AG04450 (cell line): ENCODE results near the gene MYL11. TPM values are rescaled to one million over a fixed set of nuclear protein-coding genes. Genes with fewer than 3 reads are reported as not detected.

Experiments
- CTCF ChIA-PET: fragments of 300-600, 350-600 bp; formaldehyde crosslinking; extraction: SDS; loops from one replicate; lab custom pipeline; 2022; ENCODE audit warnings: antibody characterized with exemption, inconsistent platforms; lab: Charles Lee
- POLR2A ChIA-PET: fragments of 350-600 bp; formaldehyde crosslinking; extraction: SDS; loops from one replicate; lab custom pipeline; 2021; ENCODE audit warnings: antibody characterized with exemption, inconsistent platforms; lab: Yijun Ruan, JAX
- DNase-seq: peaks from one replicate; pipeline ENCODE4 v3.0.0-alpha.2; 2011; ENCODE audit warnings: low read depth, low spot score
- H3K27ac ChIP-seq: one replicate; pipeline ENCODE4 v1.5.1; 2012; ENCODE audit warnings: low read depth, low read length, control low read depth
- H3K27me3 ChIP-seq: one replicate; pipeline ENCODE4 v1.6.0; 2012; ENCODE audit warnings: low read length; ENCODE audit not compliant: control insufficient read depth, insufficient read depth
- H3K4me3 ChIP-seq: 2 replicates; pipeline ENCODE4 v1.5.1; 2011; ENCODE audit warnings: mild to moderate bottlenecking, low read depth, low read length, control low read depth
- H3K9me3 ChIP-seq: 2 replicates; pipeline ENCODE4 v1.5.1; 2012; ENCODE audit warnings: low read length; ENCODE audit not compliant: control insufficient read depth, insufficient read depth
- polyA plus RNA-seq: library from polyadenylated mRNA; depleted of rRNA; stranded (reverse); fragments of >200 nt; gene quantifications from 2 replicates; pipeline ENCODE4 v1.2.3, GENCODE V29; 2011
- TF ChIP-seq, protein P1 (sequence below): IDR thresholded peaks from 2 replicates; pipeline ENCODE4 v1.5.1; 2011; ENCODE audit warnings: low read depth, low read length, control low read depth, inconsistent platforms

MYL11 gene
- polyA plus RNA-seq, 1 experiment, result not detected

DNA sequence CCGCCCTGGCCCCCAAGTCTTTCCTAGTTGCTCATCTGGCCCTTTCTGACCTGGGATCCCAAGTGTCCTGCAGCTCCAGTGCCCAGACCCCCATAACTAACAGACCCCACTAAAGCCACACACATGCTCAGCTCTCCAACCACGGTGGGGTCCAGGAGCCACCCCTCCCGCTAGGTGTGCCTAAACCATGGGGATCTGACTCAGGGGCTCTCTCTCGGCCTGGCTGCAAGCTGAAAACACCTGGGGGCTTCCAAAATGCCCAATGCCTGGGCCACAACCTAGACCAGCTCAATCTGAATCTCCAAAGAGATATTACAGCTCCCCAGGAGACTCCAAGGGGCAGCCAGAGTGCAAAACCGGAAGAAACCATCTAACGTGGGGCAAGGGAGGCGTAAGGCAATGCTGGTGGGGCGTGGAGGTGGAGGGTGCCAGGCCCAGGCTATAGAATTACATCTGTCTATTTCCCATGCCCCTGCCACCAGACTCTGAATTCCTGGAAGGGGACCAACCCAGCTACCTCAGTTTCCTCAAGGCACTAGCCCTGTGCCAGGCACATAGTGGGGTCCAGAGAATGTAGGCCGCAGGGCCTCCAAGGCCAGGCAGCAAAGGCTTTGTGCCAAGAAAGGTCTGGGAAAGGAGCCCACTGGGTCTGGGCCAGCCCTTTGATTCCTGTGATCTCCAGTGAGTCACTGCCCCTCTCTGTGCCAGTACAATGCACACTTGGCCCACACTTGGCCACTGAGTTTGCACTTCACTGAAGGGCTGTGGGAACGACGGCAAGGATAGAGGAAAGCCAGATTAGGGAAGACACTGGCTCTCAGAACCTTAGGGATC lies 22.8 kb upstream of the MYL11 start:
- no peaks in the 10 kb centered on the region for H3K27me3 ChIP-seq
- peak overlapping the region; percentile 73 for H3K27ac ChIP-seq
- no peak overlapping the region for H3K4me3 ChIP-seq
- no peaks in the 10 kb centered on the region; the same call in 1 of the 2 replicates for H3K9me3 ChIP-seq
- peak; percentile 75 for DNase-seq
- CTCF ChIA-PET, result no interaction called here
- POLR2A ChIA-PET, result no interaction called here
- TF ChIP-seq, protein P1, sequence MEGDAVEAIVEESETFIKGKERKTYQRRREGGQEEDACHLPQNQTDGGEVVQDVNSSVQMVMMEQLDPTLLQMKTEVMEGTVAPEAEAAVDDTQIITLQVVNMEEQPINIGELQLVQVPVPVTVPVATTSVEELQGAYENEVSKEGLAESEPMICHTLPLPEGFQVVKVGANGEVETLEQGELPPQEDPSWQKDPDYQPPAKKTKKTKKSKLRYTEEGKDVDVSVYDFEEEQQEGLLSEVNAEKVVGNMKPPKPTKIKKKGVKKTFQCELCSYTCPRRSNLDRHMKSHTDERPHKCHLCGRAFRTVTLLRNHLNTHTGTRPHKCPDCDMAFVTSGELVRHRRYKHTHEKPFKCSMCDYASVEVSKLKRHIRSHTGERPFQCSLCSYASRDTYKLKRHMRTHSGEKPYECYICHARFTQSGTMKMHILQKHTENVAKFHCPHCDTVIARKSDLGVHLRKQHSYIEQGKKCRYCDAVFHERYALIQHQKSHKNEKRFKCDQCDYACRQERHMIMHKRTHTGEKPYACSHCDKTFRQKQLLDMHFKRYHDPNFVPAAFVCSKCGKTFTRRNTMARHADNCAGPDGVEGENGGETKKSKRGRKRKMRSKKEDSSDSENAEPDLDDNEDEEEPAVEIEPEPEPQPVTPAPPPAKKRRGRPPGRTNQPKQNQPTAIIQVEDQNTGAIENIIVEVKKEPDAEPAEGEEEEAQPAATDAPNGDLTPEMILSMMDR, result no peak

DNA sequence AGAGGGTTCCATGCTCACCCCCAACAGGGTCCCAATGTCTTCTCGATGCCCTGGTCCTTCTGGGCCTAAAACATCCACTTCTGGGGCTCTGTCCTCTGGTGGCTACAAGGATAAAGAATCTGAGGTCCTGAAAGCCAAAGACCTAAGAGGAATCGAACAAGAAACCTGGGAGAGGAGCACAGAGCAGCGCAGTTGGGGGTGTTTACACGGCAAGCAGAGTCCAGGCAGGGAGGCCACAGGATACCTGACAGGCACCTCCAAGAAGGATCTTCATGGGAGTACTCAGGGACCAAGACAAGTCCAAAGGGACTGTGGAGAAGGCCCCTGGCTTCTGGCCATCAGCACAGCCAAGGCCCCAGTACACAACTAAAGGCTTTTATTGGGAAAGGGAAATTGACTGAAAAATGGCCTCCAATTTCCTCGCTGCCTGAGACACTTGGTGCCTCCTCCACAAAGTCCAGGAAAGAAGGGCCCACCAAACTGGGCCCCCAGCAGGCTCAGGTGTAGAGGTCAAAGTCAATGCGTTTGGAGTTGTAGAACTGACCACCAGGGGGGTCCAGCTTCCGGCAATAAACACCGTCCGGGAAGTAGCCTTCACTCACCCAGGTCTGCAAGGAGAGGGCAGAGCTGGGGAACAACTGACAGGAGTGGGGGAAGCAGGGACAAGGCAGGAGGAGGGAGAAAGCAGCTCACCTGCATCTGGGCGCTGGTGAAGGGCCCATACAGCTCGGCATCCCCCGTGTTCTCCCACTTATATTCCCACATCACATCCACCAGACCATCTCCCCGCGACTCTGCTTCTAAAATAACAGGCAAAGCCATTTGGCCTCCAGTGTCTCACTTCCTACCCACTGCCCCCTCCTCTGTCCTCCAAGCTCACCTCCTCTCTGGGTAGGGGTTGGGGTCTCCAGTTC lies 21.9 kb upstream of the MYL11 start:
- Histone ChIP-seq H3K27me3 (no peaks in the 10 kb centered on the region), H3K27ac (peak overlapping the region; percentile 73), H3K9me3 (no peaks in the 10 kb centered on the region; the same call in 1 of the 2 replicates), H3K4me3 (no peak overlapping the region)
- ChIA-PET POLR2A (no interaction called here), CTCF (no interaction called here)
- TF ChIP-seq, protein P1, result peak; percentile 30
- DNase-seq, result no peak

DNA sequence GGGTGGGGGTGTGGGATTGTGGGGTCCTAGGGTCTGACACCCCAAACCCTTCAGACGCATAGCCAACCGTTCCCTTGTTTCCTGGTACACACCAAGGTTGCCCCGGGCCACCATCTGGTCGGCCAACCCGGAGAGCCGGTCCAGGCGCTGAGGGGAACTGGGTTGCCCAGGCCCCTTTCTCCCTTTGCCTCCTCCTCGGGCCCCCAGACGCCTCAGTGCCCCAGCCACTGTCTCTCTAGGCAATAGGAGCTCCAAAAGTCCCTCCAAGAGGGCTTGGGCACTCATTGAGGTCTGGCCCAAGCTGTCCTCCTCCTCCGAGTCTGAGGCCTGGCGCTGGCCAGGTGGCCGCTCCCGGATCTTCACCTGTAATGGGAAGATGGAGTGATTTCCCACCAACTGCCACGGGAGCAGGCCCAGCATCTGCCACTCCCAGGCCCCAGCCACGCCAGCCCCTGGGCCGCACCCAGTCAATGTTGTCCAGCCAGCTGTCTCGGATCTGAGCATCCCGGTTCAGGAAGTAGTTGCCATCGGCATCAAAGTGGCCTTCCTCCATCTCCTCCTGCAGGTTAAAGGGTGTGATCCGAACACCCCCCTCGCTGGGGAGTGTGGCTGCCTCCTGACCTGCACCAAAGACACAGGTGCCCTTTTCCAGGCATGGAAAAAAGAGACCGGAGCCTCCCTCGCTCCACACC lies 21.0 kb upstream of the MYL11 start:
- TF ChIP-seq, protein P1, result no peak
- H3K4me3 ChIP-seq, result peak overlapping the region; percentile 98
- ChIA-PET CTCF (no interaction called here), POLR2A (interaction anchor here (2.0 kb wide), 1 partner anchor 17 kb away, joined by 9 read pairs; the partner anchor contains the start of gene TBC1D10B)
- H3K27ac ChIP-seq, result peak overlapping the region; percentile 11
- no peak for DNase-seq
- H3K9me3 ChIP-seq, result no peaks in the 10 kb centered on the region; the same call in 1 of the 2 replicates
- H3K27me3 ChIP-seq, result no peaks in the 10 kb centered on the region

DNA sequence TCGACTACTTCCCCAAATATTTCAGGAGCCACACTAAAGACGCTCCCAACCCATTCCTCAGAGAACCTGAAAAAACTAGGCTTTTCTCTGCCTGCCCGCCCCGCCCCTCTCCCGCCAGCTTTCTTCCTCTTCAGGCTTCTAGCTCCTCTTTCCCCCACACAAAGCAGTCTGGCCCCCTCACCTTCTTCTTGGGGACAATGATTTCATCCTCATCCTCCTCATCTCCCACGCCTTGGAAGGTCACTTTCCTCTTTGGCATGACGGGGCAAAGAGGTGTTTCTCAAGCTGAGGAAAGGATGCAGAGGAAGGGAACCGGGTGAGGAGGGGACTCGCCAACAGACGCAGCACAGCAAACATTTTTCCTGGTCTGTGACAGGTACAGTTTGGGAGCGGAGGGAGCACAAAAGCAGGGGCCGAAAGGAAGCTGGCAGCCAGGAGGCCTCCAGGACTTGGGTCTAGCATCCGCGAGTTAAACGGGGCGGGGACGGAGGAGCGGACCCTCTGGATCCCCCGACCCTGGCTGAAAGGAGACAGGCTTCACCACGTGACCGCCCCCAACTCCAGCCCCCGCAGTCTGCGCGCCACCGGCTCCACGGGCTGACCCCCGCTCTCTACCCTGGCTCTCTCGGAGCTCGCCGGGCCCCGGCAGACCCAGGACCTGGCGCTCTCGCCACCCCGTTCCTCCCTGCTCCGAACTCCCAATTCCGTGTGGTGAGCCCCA lies 20.0 kb upstream of the MYL11 start:
- ChIA-PET POLR2A (interaction anchor here (1.0 to 2.0 kb wide), 3 partner anchors 16 to 55 kb away, joined by 3 to 9 read pairs (median 5); partner anchors contain the start of genes TBC1D10B and ZNF771), CTCF (interaction anchor here (1.1 kb wide), 1 partner anchor 55 kb away, joined by 3 read pairs; no protein-coding TSS in a partner anchor)
- Histone ChIP-seq H3K9me3 (no peaks in the 10 kb centered on the region; the same call in 1 of the 2 replicates), H3K27ac (peak overlapping the region; percentile 84), H3K4me3 (peak overlapping the region; percentile 98), H3K27me3 (no peaks in the 10 kb centered on the region)
- DNase-seq, result no peak
- TF ChIP-seq, protein P1, result no peak
